Measurements from ENCODE around the gene MARCHF2.
"Not testable (repeated sequence)": the region's sequence is repeated elsewhere in the genome, so short reads cannot be mapped to it uniquely, and the experiment has no call there.

The MARCHF2 gene

DNA sequence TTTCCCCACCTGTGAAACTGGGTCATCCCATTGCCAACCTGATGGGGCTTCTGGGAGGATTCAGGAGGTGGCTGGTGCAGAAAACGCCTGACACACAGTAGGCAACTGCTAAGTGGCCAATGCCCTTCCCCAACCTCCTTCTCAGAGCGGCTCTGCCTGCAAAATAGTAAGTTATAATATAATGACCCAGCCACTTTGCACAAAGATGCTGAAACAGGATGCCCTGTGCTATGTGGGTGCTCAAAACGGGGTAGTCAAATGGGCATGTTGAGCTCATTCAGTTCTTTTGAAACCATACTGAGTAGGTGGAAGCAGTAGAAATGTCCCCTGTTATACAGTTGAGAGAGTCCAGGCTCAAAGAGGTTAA lies 507 bp downstream of the MARCHF2 start:
- no peak for DNase-seq

DNA sequence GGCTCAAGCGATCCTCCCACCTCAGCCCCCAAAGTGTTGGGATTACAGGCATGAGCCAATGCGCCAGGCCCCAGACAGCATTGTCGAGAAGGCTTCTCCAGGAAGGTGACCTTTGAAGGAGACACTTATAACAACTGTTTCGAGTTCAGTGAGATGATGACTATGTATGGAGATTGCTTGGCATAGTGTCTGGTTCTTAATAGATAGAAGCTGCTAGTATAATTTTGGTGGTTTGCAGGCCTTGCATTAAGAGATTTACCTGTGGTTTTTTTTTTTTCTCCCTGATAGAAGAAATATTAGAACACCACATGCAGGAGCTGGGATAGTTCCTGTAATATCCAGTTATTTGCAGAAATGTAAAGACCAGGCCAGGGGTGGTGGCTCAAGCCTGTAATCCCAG lies 3.7 kb downstream of the MARCHF2 start:
- no peak for DNase-seq

DNA sequence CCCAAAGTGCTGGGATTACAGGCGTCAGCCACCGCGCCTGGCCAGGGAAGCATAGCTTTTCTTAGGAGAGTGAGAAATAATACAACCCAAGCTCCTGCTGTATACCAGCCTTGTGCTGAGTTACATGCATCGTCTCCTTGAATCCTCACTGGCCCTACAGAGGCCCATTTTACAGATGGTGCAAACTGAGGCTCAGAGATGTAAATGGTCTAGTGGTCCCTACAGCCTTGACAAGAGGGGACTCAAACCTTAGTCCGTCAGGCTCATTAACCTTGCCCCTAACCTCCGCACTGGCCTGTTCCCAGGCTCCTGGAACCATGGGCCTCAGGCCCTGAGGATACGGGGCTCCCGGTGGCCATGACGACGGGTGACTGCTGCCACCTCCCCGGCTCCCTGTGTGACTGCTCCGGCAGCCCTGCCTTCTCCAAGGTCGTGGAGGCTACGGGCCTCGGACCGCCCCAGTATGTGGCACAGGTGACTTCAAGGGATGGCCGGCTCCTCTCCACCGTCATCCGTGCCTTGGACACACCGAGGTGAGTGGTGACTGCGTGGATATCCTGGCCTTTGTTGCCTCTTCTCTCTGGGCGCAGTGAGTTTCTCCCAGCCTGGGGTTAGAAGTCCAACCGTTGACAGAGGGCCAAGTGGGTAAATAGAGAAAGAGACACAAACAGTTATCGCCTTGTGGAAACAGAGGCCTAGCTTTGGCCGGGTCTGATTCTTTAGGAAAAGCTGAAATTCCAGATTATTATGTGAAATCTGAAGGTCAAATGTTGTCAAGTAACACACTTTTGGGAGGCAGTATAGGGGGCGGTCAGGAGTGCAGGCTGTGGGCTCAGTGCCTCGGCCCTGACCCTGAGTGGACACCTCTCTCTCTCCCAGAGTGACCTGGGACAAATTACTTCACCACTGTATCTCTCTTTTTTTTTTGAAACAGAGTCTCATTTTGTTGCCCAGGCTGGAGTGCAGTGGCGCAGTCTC lies 8.7 kb downstream of the MARCHF2 start:
- no peak for DNase-seq

DNA sequence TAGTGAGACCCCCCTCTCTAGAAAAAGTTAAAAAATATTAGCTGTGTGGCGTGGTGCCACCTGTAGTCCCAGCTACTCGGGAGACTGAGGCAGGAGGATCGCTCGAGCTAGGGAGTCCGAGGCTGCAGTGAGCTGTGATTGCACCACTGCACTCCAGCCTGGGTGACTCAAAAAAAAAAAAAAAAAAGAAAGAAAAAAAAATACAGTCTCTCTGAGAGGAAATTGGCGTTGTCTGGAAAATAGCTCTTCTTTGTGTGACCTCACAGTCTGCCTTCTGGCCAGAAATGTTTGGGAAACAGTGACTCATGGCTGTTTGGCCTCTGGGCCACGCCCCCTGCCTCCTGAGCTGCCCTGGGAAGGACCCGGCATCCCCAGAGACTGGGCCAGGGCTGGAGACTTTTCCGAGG lies 10.7 kb downstream of the MARCHF2 start:
- DNase-seq, result peak in 1 of 2 donors; percentile 69

DNA sequence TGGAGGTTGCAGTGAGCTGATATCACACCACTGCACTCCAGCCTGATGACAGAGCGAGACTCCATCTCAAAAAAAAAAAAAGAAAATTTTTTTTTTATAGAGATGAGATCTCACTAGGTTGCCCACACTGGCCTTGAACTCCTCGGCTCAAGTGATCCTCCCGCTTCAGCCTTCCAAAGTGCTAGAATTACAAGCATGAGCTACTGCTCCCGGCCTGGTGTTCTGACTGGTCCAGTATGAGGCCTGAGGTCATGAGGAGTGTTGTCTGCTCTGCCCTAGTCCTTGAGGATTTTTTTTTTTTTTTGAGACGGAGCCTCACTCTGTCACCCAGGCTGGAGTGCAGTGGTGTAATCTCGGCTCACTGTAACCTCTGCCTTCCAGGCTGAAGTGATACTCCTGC lies 12.2 kb downstream of the MARCHF2 start:
- DNase-seq, result not testable (repeated sequence)

DNA sequence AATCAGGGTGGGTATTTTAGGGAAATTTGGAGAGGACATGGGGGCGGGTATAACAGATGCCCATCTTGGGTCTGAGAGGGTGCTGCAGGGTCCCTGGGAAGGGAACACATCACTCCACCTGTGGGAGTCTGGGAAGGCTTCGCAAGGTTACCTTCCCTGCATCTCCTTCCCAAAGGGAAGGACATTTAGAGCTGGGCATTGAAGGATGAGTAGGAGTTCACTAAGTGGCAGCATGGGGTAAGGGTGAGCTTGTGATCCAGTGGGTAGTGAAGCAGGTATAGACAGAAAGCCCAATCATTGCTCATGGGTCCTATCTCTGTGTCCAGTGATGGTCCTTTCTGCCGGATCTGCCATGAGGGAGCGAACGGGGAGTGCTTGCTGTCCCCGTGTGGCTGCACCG lies 13.2 kb downstream of the MARCHF2 start:
- DNase-seq, result no peak

DNA sequence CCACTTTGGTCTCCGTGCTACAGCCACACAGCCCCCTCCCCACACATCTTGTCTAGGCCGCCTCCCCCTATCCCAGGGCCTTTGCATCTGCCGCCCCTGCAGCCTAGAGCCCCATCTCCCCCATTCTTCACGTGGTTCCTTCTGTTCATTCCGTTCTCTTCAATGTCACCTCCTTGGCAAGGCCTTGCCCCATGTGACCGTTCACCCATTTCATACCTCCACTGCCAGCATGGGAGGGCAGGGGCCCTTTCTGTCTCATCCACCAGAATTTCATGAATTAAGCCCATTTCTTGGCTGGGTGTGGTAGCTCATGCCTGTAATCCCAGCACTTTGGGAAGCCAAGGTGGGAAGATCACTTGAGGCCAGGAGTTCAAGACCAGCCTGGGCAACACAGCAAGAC lies 15.9 kb downstream of the MARCHF2 start:
- no peak for DNase-seq

DNA sequence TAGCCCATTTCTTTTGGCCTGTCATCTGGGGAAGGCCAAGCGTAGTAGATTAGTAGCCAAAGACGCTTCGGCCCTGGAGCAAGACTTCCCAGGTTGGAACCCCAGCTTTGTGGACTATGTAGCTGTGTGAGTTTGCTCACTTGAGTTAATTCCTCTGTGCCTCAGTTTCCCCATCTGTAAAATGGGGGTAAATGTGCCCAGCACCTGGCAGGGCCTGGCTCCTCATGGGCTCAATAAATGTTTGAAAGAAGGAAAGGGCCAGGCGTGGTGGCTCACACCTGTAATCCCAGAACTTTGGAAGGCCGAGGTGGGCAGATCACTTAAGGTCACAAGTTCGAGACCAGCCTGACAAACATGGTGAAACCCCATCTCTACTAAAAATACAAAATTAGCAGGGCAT lies 16.7 kb downstream of the MARCHF2 start:
- no peak for DNase-seq

DNA sequence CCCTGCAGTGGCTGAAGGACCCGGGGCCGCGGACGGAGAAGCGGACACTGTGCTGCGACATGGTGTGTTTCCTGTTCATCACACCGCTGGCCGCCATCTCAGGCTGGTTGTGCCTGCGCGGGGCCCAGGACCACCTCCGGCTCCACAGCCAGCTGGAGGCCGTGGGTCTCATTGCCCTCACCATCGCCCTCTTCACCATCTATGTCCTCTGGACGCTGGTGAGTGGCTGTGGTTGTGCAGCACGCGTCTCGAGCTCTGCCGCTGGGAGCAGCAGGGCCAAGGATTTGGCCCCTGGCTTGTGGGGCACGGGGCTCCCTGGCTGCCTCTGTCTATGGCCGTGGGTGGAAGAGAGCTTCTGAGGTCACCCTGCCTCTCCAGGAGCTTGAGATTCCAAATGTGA lies 17.5 kb downstream of the MARCHF2 start:
- DNase-seq, result no peak

DNA sequence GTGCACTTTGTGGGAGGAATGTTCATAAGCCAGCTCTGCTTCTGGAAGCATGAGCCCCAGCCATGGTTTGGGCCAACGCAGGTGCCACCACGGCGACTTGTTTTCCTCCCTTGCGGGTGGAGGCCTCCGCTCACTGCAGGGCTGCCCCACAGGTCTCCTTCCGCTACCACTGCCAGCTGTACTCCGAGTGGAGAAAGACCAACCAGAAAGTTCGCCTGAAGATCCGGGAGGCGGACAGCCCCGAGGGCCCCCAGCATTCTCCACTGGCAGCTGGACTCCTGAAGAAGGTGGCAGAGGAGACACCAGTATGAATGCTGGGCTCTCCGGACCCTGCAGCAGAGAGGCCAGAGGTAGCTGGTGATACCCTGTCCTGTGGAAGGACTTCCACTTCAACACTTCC lies 25.1 kb downstream of the MARCHF2 start:
- DNase-seq, result no peak

DNA sequence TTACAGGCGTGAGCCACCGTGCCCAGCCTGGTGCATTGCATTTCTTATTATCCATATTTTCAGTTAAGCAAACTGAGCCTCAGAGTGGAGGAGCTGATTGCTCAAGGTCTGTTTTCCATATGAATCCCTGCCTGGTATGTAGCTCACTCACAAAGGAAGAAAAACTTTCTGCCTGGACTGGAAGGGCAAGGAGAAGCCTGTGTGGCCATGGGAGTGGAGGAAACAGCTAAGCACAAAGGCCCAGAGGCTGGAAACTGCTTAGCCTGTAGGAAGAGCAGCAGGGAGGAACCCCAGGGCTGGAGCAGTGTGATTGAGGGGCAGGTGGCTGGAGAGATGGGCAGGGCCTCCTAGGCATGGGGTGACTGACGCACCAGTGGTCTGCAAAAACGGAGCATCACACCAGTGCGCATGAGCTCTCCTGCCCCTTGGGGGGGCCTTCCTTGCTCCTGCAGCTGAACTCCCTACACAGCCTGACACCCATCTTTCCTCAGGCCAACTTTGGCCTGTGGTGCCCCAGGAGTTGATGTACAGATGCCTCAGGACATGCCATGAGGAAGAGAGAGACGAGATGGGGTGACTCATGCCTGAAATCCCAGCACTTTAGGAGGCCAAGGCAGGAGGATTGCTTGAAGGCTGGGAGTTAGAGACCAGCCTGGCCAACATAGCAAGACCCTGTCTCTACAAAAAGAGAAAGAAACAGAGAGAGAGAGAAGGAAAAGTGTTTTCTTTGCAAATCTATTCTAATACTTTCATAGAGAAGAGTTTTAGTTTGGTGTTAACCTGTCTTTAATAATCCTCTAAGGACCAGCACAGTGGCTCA lies 28.8 kb downstream of the MARCHF2 start:
- no peak for DNase-seq

DNA sequence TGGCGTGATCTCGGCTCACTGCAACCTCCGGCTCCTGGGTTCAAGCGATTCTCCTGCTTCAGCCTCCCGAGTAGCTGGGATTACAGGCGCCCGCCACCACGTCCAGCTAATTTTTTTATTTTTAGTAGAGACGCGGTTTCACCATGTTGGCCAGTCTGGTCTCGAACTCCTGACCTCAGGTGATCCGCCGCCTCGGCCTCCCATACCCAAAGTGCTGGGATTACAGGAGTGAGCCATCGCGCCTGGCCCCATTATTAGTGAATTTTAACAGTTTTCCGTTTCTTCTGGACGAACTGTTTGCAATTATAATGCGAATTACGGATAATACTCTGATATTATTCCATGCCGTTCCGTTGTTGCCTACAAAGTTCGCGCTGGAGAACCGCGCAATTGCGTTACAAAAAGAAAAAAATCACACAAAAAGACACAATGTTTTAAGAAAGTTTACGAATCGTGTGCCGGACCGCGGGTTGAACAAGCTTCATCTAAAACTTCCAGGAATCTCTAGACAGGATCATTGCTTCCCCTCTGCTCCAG lies 31.1 kb downstream of the MARCHF2 start:
- not testable (repeated sequence) for DNase-seq

DNA sequence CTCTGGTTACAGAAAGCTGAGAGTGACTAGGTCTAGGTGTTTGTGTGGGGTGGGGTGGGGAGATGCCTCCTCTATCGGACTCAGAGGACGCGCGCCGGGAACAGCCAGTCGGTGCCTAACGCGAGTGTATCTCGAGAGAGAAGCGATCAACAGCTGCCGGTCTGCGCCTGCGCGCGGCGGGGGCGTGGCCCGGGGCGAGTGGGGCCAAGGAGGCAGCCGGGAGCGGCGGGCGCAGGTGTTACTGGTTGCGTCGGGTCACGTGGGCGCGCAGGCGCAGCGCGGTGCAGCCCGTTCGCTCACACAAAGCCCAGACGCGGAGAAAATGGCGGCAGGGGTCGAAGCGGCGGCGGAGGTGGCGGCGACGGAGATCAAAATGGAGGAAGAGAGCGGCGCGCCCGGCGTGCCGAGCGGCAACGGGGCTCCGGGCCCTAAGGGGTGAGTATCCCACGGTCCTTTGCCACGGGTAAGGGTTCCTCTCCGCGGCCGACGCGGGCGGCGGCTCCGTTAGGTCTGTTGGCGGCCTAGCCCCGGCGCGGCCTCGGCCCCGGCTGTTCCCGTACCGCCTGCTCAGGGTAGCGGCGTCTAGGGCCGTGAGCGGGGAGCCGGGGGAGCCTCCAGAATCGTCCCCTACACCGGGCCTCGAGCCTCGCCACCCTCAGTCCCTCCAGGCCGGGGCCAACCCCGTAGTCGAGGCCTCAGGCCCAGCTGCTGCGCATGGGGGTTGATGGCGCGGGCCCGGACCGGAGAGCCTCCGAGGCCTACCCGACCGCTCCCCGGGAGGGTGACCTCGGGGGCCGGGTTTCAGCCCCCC lies 31.8 kb downstream of the MARCHF2 start, which contains the start of gene HNRNPM:
TSS of gene HNRNPM (plus strand) at position 299 of the 811 bp plus-strand sequence. CDS start at position 323, 24 bp downstream.
- peak; percentile 100 for DNase-seq

DNA sequence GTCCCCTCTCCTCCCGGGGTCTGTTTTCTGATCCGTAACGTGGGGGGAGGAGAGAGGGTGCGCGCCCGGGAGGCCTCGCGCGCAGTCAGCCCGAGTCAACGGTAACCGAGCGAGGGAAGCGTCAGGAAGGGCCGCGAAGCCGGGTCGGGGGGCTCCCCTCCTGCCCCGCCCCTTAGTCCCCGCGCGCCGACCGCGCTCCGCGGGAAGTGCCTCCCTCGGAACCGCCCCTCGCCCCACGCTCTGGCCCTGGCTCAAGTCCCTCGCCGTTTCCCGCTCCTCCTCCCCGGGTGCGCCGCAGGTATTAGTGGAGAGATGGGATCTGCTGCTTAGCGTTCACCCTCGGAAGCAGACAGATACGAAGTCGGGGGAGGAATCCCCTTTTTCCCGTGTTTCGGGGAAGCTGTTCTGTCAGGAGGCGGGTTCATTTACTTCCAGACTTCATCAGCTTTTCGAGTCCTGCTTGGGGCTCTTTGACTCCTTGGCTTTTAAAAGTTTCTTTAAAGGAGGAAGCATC lies 32.4 kb downstream of the MARCHF2 start:
- DNase-seq, result peak; percentile 27 to 41

DNA sequence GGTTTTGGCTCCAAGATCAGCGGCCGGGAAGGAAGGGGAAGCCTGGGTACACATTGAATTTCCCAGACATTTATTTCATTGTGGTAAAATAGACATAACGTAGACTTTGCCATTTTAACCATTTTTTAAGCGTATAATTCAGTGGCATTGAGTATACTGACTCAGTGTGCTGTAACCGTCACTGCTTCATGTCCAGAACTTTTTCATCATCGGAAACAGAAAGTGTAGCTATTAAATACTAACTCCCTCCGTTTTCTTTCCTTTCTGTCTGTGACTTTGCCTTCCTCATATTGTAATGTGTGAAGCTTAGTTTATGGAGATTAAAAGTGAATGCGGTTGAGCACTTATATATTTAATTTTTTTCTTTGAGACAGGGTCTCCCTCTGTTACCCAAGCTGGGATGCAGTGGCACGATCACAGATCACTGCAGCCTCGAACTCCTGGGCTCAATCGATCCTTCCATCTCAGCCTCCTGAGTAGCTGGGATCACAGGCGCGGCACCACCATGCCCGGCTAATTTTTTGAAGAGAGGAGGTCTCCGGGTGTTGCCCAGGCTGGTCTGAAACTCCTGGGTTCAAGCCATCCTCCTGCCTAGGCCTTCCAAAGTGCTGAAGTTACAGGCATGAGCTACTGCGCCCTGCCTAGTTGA lies 33.1 kb downstream of the MARCHF2 start:
- DNase-seq, result no peak

DNA sequence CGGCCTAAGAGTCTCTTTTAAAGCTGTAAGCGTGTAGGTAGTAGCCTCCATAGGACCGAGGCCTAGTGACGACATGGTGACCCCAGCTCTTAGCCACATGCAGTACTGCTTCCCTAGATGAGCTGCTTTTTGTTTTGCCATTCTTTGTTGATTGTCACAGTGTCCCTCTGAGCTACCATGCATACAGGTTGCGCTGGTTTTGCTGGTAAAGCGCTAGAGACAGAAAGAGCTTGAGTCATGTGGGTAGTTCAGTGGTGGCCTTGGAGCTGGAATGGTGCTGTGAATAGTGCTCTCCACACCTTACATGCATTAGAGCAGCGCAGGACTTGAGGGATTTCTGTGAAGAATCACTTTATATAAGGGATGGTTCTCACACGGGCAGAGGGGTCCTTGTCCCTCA lies 36.7 kb downstream of the MARCHF2 start:
- DNase-seq, result no peak

DNA sequence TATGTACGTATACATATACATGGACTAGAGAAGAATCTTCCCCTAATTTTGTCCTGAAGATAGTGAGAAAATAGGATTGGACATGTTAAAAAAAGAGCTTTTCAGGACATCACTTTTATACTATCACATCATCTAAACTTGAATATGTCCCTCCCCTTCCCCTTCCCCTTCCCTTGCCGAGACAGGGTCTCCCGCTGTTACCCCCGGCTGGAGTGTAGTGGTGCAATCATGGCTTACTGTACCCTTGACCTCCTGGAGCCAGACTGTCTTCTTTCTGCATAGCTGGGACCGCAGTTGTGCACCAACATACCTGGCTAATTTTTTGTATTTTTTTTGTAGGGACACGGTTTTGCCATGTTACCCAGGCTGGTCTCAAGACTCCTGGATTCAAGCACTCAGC lies 38.3 kb downstream of the MARCHF2 start:
- DNase-seq, result no peak

DNA sequence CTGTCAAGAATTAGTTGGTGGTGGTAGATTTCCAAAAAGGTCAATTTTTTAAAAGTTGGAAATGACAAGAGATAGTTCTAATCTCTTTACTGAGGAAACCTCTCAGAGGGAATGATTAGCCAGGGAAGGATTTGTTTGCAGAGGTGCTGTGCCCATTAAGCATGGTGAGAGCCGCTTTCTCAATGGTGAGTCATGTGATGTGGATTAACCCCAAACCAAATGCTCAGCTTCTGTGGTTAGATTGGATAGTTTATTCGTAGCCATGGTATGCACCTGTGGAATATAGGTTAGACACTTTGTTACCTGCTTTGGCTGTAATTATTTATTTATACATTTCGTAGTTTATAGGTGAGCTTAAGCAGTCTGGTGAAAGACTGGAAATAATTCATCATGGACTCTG lies 38.8 kb downstream of the MARCHF2 start:
- no peak for DNase-seq

DNA sequence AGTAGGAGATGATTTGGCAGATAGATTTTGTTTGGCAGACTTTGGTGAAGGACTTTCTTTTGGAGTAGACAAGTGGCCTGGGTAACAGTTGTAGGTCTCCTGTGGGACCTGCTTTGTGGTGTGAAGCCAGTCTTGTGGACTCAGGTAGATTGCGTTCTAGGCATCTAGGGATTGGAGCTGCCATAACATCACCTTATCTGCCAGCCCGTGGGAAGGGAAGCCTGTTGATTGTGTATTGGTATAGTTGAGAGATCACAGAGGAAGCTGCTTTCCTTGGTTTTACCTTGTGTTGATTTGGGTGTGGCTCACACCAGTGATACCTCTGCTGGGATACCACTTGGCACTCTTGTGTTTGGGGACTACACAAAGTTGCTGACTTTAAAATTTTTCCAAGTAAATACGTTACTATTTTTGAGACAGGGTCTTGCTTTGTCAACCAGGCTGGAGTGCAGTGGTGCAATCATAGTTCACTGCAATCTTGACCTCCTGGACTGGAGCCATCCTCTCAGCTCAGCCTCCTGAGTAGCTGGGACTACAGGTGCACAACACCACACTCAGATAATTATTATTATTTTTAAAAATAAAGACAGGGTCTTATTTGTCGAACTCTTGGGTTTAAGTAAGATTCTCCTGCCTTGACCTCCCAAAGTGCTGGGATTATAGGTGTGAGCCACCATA lies 39.5 kb downstream of the MARCHF2 start:
- DNase-seq, result no peak

DNA sequence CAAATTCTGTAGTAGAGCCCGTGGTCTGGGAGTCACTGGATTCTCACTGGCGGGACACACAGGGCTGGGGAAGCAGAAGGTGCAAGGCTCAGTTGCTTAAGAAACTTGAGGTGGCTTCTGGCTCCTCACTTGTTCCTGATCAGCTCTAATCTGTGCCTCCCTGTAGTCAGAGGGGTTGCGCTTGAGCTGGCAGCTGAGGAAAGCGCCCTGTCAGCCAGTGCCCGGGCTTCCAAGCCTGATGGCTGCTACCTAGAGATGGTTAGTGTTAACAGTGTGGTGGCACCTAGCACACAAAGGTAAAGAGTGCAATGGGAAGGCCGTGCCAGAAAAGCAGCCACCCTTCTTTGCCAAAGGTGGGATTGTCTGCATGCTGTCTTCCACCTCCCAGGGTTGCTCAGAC lies 40.5 kb downstream of the MARCHF2 start:
- no peak for DNase-seq

DNA sequence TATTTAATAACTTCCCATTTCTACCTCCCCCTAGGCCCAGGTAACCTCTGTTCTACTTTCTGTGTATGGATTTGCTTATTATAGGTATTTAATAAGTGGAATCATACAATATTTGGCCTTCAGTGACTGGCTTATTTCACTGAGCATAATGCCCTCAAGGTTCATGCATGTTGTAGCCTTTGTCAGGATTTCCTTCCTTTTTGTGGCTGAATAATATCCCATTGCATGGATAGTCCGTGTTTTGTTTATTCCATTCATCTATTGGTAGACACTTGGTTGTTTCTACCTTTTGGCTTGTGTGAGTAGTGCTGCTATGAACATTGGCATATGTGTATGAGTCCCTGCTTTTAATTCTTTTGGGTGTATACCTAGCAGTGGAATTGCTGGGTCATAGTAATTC lies 41.1 kb downstream of the MARCHF2 start:
- no peak for DNase-seq
